ENCODE measurements around the gene NAGA.
"Not testable (repeated sequence)": the region's sequence is repeated elsewhere in the genome, so short reads cannot be mapped to it uniquely, and the experiment has no call there.

NAGA gene

GRCh38 chr22:42074846-42075676, 4.4 kb upstream of the NAGA start:
- DNase-seq (ENCODE audit: low read depth), result no peak

- DNase-seq (ENCODE audit: low read depth), result no peak
Measured at GRCh38 chr22:42074132-42074811, 3.7 kb upstream of the NAGA start, which contains the start of gene PHETA2. Gene PHETA2, plus strand, starts transcription at chr22:42074248. Its CDS starts 3,046 bp downstream, at chr22:42077294.

- DNase-seq (ENCODE audit: low read depth), result no peak
Measured at GRCh38 chr22:42073621-42074041, 3.0 kb upstream of the NAGA start.

GRCh38 chr22:42072606-42073330, 2.2 kb upstream of the NAGA start:
- DNase-seq (ENCODE audit: low read depth), result no peak

GRCh38 chr22:42071508-42071907, 896 bp upstream of the NAGA start:
- DNase-seq (ENCODE audit: low read depth), result not testable (repeated sequence)

GRCh38 chr22:42069801-42070516, 653 bp downstream of the NAGA start:
- DNase-seq (ENCODE audit: low read depth), result no peak

GRCh38 chr22:42068291-42068690, 2.3 kb downstream of the NAGA start:
- no peak for DNase-seq (ENCODE audit: low read depth)

- DNase-seq (ENCODE audit: low read depth), result no peak
Measured at GRCh38 chr22:42067671-42068251, 2.9 kb downstream of the NAGA start.

GRCh38 chr22:42066937-42067336, 3.7 kb downstream of the NAGA start:
- DNase-seq (ENCODE audit: low read depth), result no peak

- DNase-seq (ENCODE audit: low read depth), result no peak
Measured at GRCh38 chr22:42066126-42066761, 4.4 kb downstream of the NAGA start.

GRCh38 chr22:42065438-42066125, 5.0 kb downstream of the NAGA start:
- DNase-seq (ENCODE audit: low read depth), result no peak

- DNase-seq (ENCODE audit: low read depth), result no peak
Measured at GRCh38 chr22:42064629-42065028, 6.0 kb downstream of the NAGA start.

GRCh38 chr22:42062506-42063170, 8.0 kb downstream of the NAGA start:
- DNase-seq (ENCODE audit: low read depth), result no peak

GRCh38 chr22:42061041-42061440, 9.6 kb downstream of the NAGA start:
- DNase-seq (ENCODE audit: low read depth), result no peak

- no peak for DNase-seq (ENCODE audit: low read depth)
Measured at GRCh38 chr22:42060489-42060888, 10.1 kb downstream of the NAGA start.

GRCh38 chr22:42056757-42057511, 13.7 kb downstream of the NAGA start:
- DNase-seq (ENCODE audit: low read depth), result no peak

- no peak for DNase-seq (ENCODE audit: low read depth)
Measured at GRCh38 chr22:42052765-42053164, 17.8 kb downstream of the NAGA start.

- no peak for DNase-seq (ENCODE audit: low read depth)
Measured at GRCh38 chr22:42050641-42051180, 19.9 kb downstream of the NAGA start.

GRCh38 chr22:42041784-42042183, 28.8 kb downstream of the NAGA start:
- DNase-seq (ENCODE audit: low read depth), result no peak

All from stimulated activated CD4-positive, alpha-beta T cell treated with anti-CD3 and anti-CD28 coated beads, Interleukin-2, amount 100 ng/mL, for 4 hours (primary cell).